Suprapubic skin (tissue), 4 donors: ENCODE measurements around the gene MCEE.

Experiments
- EP300 ChIP-seq: sonication (generic); formaldehyde crosslinking; IDR thresholded peaks from one replicate; pipeline ENCODE4 v1.6.1; 2017; ENCODE audit warnings: antibody characterized with exemption
- POLR2A ChIP-seq, 2 donors: fragments of 450-650 bp; IDR thresholded peaks; one replicate each; pipeline ENCODE4 v1.6.1; 2017; ENCODE audit warnings: antibody characterized with exemption in 2 of 2, mild to moderate bottlenecking in 2 of 2, moderate library complexity in 2 of 2
- POLR2AphosphoS5 ChIP-seq, 3 donors: sonication (generic); formaldehyde crosslinking; IDR thresholded peaks; one replicate each; pipeline ENCODE4 v1.6.1; 2017; ENCODE audit warnings: antibody characterized with exemption in 3 of 3
- TF ChIP-seq, protein P1 (sequence below), 2 donors: fragments of 200-600 bp in 1 of 2; fragments of 450-650 bp in 1 of 2; sonication (generic) in 1 of 2; IDR thresholded peaks; one replicate each; pipeline ENCODE4 v1.5.1; 2016 to 2019; ENCODE audit warnings: antibody characterized with exemption in 2 of 2, mild to moderate bottlenecking in 1 of 2, moderate library complexity in 1 of 2

DNA sequence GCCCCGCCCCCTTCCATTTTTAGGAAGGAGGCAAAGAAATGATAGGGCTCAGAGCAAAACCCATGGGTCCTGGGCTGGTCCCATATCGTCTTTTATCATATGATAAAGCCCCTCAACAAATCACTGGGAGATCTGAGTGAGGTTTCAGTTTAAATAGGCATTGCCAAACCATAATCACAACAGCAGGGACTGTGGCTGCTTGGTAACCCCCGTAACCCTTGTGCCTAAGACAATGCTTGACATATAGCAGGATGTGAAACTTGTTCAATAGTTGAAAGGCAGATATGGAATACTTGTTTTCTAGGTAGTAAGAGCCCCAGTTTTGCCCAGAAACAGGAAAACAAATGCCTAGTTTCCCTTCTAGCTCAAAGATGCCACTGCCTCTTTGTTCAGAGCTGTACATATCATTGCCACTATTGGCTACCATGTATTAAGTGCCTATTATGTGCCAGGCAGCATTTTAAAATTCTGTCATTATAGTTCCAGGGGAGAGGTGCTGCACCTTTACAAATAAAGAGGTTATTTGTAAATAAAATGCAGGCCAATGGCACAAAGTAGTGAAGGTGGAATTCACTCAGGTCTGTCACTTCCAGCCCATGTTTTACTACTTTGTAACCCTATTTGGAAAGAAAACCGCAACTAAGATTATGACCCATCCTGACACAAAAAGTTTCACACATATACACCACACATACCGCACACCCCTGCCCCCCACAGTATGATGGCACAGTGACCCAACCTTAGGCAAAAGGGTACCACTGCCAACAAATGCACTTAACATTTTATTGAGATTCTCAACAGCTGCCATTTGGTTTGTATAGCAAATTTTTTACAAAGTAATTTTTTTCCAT is 47.4 kb downstream of the MCEE start:
- TF ChIP-seq, protein P1, sequence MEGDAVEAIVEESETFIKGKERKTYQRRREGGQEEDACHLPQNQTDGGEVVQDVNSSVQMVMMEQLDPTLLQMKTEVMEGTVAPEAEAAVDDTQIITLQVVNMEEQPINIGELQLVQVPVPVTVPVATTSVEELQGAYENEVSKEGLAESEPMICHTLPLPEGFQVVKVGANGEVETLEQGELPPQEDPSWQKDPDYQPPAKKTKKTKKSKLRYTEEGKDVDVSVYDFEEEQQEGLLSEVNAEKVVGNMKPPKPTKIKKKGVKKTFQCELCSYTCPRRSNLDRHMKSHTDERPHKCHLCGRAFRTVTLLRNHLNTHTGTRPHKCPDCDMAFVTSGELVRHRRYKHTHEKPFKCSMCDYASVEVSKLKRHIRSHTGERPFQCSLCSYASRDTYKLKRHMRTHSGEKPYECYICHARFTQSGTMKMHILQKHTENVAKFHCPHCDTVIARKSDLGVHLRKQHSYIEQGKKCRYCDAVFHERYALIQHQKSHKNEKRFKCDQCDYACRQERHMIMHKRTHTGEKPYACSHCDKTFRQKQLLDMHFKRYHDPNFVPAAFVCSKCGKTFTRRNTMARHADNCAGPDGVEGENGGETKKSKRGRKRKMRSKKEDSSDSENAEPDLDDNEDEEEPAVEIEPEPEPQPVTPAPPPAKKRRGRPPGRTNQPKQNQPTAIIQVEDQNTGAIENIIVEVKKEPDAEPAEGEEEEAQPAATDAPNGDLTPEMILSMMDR (IDR thresholded peaks at IDR 0.05) = no peak
- TF ChIP-seq POLR2AphosphoS5 (IDR thresholded peaks at IDR 0.05) (no peak), POLR2A (IDR thresholded peaks at IDR 0.05) (no peak), EP300 (no peak)
